H1 (cell line): Measurements from ENCODE around the gene RANBP6. TPM values are rescaled to one million over a fixed set of nuclear protein-coding genes. Genes with fewer than 3 reads are reported as not detected.

Source experiments
- CTCF ChIA-PET: fragments of 300-600 bp; sonication (Branson Sonifier 250); formaldehyde crosslinking; loops from one replicate; lab custom pipeline; 2021; ENCODE audit not compliant: partially characterized antibody; lab: Charles Lee
- POLR2A ChIA-PET: fragments of 300-600 bp; sonication (Branson Sonifier 250); formaldehyde crosslinking; loops from one replicate; lab custom pipeline; 2021; ENCODE audit warnings: inconsistent platforms; ENCODE audit not compliant: partially characterized antibody; lab: Charles Lee
- DNase-seq, 2 experiments: peaks; one replicate each; pipeline versions ENCODE4 v3.0.0 to v3.0.0-alpha.2; 2010 to 2022; ENCODE audit warnings: low spot score in 2 of 2, low read depth in 1 of 2, mixed read lengths in 1 of 2
- FAIRE-seq: peaks from 2 replicates; lab custom pipeline; 2011; peaks lifted over from hg19 to GRCh38; lab: Jason Lieb, UNC
- H2AFZ ChIP-seq: 2 replicates; pipeline ENCODE4 v1.8.1; 2012; ENCODE audit warnings: low read length, inconsistent platforms
- H2AK5ac ChIP-seq: 2 replicates; pipeline ENCODE4 v1.6.1; 2013; ENCODE audit warnings: low read depth, low read length
- H2BK120ac ChIP-seq: replicated peaks from 2 replicates; pipeline ENCODE3; 2013; ENCODE audit warnings: low read depth, low read length, inconsistent platforms
- H2BK12ac ChIP-seq: 2 replicates; pipeline ENCODE4 v1.6.1; 2013; ENCODE audit warnings: low read depth, low read length
- H2BK15ac ChIP-seq: 2 replicates; pipeline ENCODE4 v1.6.1; 2013; ENCODE audit warnings: low read length
- H2BK20ac ChIP-seq: 2 replicates; pipeline ENCODE4 v1.6.1; 2013; ENCODE audit warnings: low read length
- H2BK5ac ChIP-seq: 2 replicates; pipeline ENCODE4 v1.6.1; 2013; ENCODE audit warnings: low read depth, low read length
- H3K14ac ChIP-seq: 2 replicates; pipeline ENCODE4 v1.6.1; 2013; ENCODE audit warnings: inconsistent platforms; ENCODE audit not compliant: insufficient read length
- H3K18ac ChIP-seq: 2 replicates; pipeline ENCODE4 v1.6.1; 2013; ENCODE audit warnings: low read length; ENCODE audit errors: extremely low read depth
- H3K23ac ChIP-seq: 2 replicates; pipeline ENCODE4 v1.6.1; 2013; ENCODE audit warnings: inconsistent platforms; ENCODE audit not compliant: insufficient read length
- H3K23me2 ChIP-seq: 2 replicates; pipeline ENCODE4 v1.6.1; 2013; ENCODE audit warnings: low read depth, low read length
- H3K27ac ChIP-seq: 2 replicates; pipeline ENCODE4 v1.6.1; 2011; ENCODE audit warnings: low read depth, low read length, inconsistent platforms
- H3K27me3 ChIP-seq, 4 experiments: replicated peaks in 1 of 4; 1 replicate in 1 of 4; 2 replicates in 3 of 4; pipeline versions ENCODE4 v1.6.1 to v1.8.1; 2011 to 2013; ENCODE audit warnings: low read length in 3 of 4, mild to moderate bottlenecking in 3 of 4, inconsistent platforms in 2 of 4, mixed read lengths in 2 of 4, moderate library complexity in 1 of 4; ENCODE audit not compliant: control insufficient read depth in 3 of 4, insufficient read depth in 3 of 4; ENCODE audit errors: extremely low read depth in 1 of 4
- H3K36me3 ChIP-seq, 4 experiments: 2 replicates each; pipeline versions ENCODE4 v1.6.1 to v1.8.1; 2011 to 2013; ENCODE audit warnings: mild to moderate bottlenecking in 4 of 4, low read length in 3 of 4, moderate library complexity in 2 of 4, control low read depth in 1 of 4, inconsistent platforms in 1 of 4; ENCODE audit not compliant: insufficient read depth in 4 of 4, control insufficient read depth in 2 of 4
- H3K4ac ChIP-seq: replicated peaks from 2 replicates; pipeline ENCODE3; 2013; ENCODE audit warnings: low read length, low read depth, mixed read lengths, inconsistent platforms; ENCODE audit not compliant: insufficient read length
- H3K4me1 ChIP-seq, 4 experiments: replicated peaks in 1 of 4; 1 replicate in 1 of 4; 2 replicates in 3 of 4; pipeline versions ENCODE4 v1.6.1 to v1.8.1; 2011 to 2013; ENCODE audit warnings: low read length in 3 of 4, inconsistent platforms in 2 of 4, mixed read lengths in 1 of 4; ENCODE audit not compliant: insufficient read depth in 4 of 4, control insufficient read depth in 3 of 4
- H3K4me2 ChIP-seq, 2 experiments: 2 replicates each; pipeline versions ENCODE4 v1.6.1 to v1.8.1; 2011 to 2013; ENCODE audit warnings: low read depth in 2 of 2, low read length in 2 of 2, control low read depth in 1 of 2, inconsistent platforms in 1 of 2, mild to moderate bottlenecking in 1 of 2; ENCODE audit not compliant: insufficient read depth in 1 of 2
- H3K4me3 ChIP-seq, 4 experiments: fragments of 200-600, 300-600 bp in 1 of 4; sonication (generic), shearing (Covaris generic), sonication (Bioruptor Twin) in 1 of 4; 2 replicates each; pipeline versions ENCODE4 v1.5.1 to v1.8.1; 2011 to 2016; ENCODE audit warnings: low read length in 4 of 4, low read depth in 3 of 4, control low read depth in 2 of 4, inconsistent platforms in 2 of 4, mild to moderate bottlenecking in 2 of 4, mixed read lengths in 1 of 4, moderate library complexity in 1 of 4; ENCODE audit not compliant: insufficient read depth in 2 of 4; ENCODE audit errors: extremely low read depth in 1 of 4
- H3K56ac ChIP-seq: replicated peaks from 2 replicates; pipeline ENCODE3; 2013; ENCODE audit warnings: low read depth, mild to moderate bottlenecking, mixed read lengths, low read length, inconsistent platforms; ENCODE audit not compliant: insufficient read length
- H3K79me1 ChIP-seq: 2 replicates; pipeline ENCODE4 v1.6.1; 2013; ENCODE audit warnings: low read depth, low read length, control low read depth
- H3K79me2 ChIP-seq, 2 experiments: 2 replicates each; pipeline versions ENCODE4 v1.6.1 to v1.8.1; 2012 to 2013; ENCODE audit warnings: low read length in 2 of 2, mild to moderate bottlenecking in 2 of 2, inconsistent platforms in 1 of 2; ENCODE audit not compliant: insufficient read depth in 2 of 2, control insufficient read depth in 1 of 2
- H3K9ac ChIP-seq, 4 experiments: replicated peaks in 1 of 4; 1 replicate in 1 of 4; 2 replicates in 3 of 4; pipeline versions ENCODE4 v1.6.1 to v1.8.1; 2011 to 2013; ENCODE audit warnings: low read depth in 3 of 4, low read length in 3 of 4, control low read depth in 2 of 4, mild to moderate bottlenecking in 2 of 4, moderate library complexity in 2 of 4, inconsistent platforms in 1 of 4; ENCODE audit errors: extremely low read depth in 1 of 4
- H3K9me3 ChIP-seq, 2 experiments: 2 replicates each; pipeline versions ENCODE4 v1.6.1 to v1.8.1; 2012 to 2013; ENCODE audit warnings: mild to moderate bottlenecking in 2 of 2, moderate library complexity in 2 of 2, control low read depth in 1 of 2, inconsistent platforms in 1 of 2, low read depth in 1 of 2, low read length in 1 of 2, mixed read lengths in 1 of 2; ENCODE audit not compliant: insufficient read depth in 2 of 2
- H4K20me1 ChIP-seq, 2 experiments: replicated peaks in 1 of 2; 2 replicates each; pipeline versions ENCODE3 to v1.8.1; 2011 to 2013; ENCODE audit warnings: inconsistent platforms in 2 of 2, low read length in 2 of 2, mild to moderate bottlenecking in 1 of 2; ENCODE audit not compliant: insufficient read depth in 2 of 2, control insufficient read depth in 1 of 2
- H4K5ac ChIP-seq: 2 replicates; pipeline ENCODE4 v1.6.1; 2013; ENCODE audit warnings: low read length, low read depth, mixed read lengths, inconsistent platforms; ENCODE audit not compliant: insufficient read length
- H4K8ac ChIP-seq: 2 replicates; pipeline ENCODE4 v1.8.0; 2013; ENCODE audit warnings: mild to moderate bottlenecking, moderate library complexity, low read length, inconsistent platforms; ENCODE audit not compliant: insufficient read depth; ENCODE audit errors: extremely low read depth
- H4K91ac ChIP-seq: replicated peaks from 2 replicates; pipeline ENCODE3; 2013; ENCODE audit warnings: low read length, mixed read lengths, inconsistent platforms; ENCODE audit not compliant: insufficient read length
- BRCA1 ChIP-seq: IDR thresholded peaks from 2 replicates; pipeline ENCODE4 v1.6.1; 2012; ENCODE audit warnings: low read depth, low read length, improper control_type of control experiment
- HDAC2 ChIP-seq, 2 experiments: fragments of 300-600 bp in 1 of 2; sonication (generic) in 1 of 2; IDR thresholded peaks; 2 replicates each; pipeline ENCODE4 v1.6.1; 2011 to 2012; ENCODE audit warnings: low read depth in 2 of 2, low read length in 2 of 2, mild to moderate bottlenecking in 2 of 2, moderate library complexity in 2 of 2, borderline replicate concordance in 1 of 2, inconsistent platforms in 1 of 2
- HDAC6 ChIP-seq: IDR thresholded peaks from one replicate; pipeline ENCODE4 v1.7.1; 2012; ENCODE audit warnings: low read depth, mild to moderate bottlenecking, inconsistent platforms, low read length, moderate library complexity
- WGBS, 2 experiments: shearing (Covaris generic) in 1 of 2; methylation state at CpG; one replicate each; pipeline versions ENCODE4 v1.1.6 to v1.1.7; 2013 to 2015; ENCODE audit warnings: low lambda C conversion rate in 2 of 2, mixed read lengths in 2 of 2, inconsistent platforms in 1 of 2, low coverage in 1 of 2, missing lambda C conversion rate in 1 of 2; ENCODE audit not compliant: insufficient replicate concordance in 2 of 2, insufficient coverage in 1 of 2, insufficient read length in 1 of 2; ENCODE audit errors: extremely low coverage in 1 of 2, missing lambda C conversion rate in 1 of 2; 5-methylcytosine and 5-hydroxymethylcytosine counted together
- polyA plus RNA-seq, 7 experiments: library from polyadenylated mRNA; depleted of rRNA in 3 of 7; stranded (reverse) in 5 of 7; unstranded in 2 of 7; fragments of >200 nt in 5 of 7; fragments of 200-250 nt in 2 of 7; gene quantifications; 1 replicate in 5 of 7; 2 replicates in 1 of 7; 4 replicates in 1 of 7; pipeline versions ENCODE4 v1.2.1 to v1.2.3, GENCODE V29; 2011 to 2013; ENCODE audit warnings: missing spikeins in 2 of 7, mixed read lengths in 2 of 7
- total RNA-seq: library from RNA; stranded (reverse); fragmentation: NEBNext Ultra II Directional; extraction: Animal tissue kit (Norgen Biotek cat#: 25700); gene quantifications from 2 replicates; pipeline ENCODE4 v1.2.1, GENCODE V29; 2021

Gene RANBP6
- total and polyA plus RNA-seq, 2 of the 8 experiments (the other 6 are each of a cell fraction or from before 2014, with no cell fraction given), result 5.7 to 18.8 TPM

- no peak overlapping the region for H2BK12ac ChIP-seq
- H3K4ac ChIP-seq, result no peak overlapping the region
- no peak overlapping the region for H3K23ac ChIP-seq
- H2BK20ac ChIP-seq, result no peak overlapping the region
- H3K9me3 ChIP-seq, result no peaks in the 10 kb centered on the region
- FAIRE-seq, result no peak
- no peak overlapping the region for H2AK5ac ChIP-seq
- H3K79me2 ChIP-seq, result no peaks in the 10 kb centered on the region
- no peak overlapping the region for H3K14ac ChIP-seq
- H3K4me2 ChIP-seq, result no peak overlapping the region
- H3K4me1 ChIP-seq, result no peaks in the 10 kb centered on the region
- 97% methylated on average over 3 of the region's 3 CpGs; no CpG with 5 or more reads in 1 of the 2 experiments for WGBS, 2 experiments
- no peak overlapping the region for H3K18ac ChIP-seq
- H4K5ac ChIP-seq, result no peak overlapping the region
- H3K79me1 ChIP-seq, result no peaks in the 10 kb centered on the region
- no peak overlapping the region for H3K56ac ChIP-seq
- H2BK5ac ChIP-seq, result no peak overlapping the region
- no peak overlapping the region for H3K4me3 ChIP-seq
- H2BK15ac ChIP-seq, result no peak overlapping the region
- no peak overlapping the region for H2BK120ac ChIP-seq
- no peak for DNase-seq
- H2AFZ ChIP-seq, result no peak overlapping the region
- no peaks in the 10 kb centered on the region; the same call in 1 of the 2 replicates for H3K23me2 ChIP-seq
- H3K9ac ChIP-seq, result no peak overlapping the region
- H4K20me1 ChIP-seq, result no peaks in the 10 kb centered on the region
- POLR2A ChIA-PET, result no interaction called here
- no peaks in the 10 kb centered on the region for H3K36me3 ChIP-seq
- no peaks in the 10 kb centered on the region for H3K27me3 ChIP-seq
- no peak overlapping the region for H4K91ac ChIP-seq
- TF ChIP-seq HDAC6 (no peak), BRCA1 (no peak), HDAC2 (IDR thresholded peaks at IDR 0.05; ENCODE audit: borderline replicate concordance in 1 of 2, low read depth in 2 of 2, low read length in 2 of 2) (no peak)
- TF ChIP-seq, all 59 proteins: peak for 0
- Histone ChIP-seq H3K27ac (no peak overlapping the region), H4K8ac (no peak overlapping the region)
- CTCF ChIA-PET, result interaction anchor here (0.6 to 1.6 kb wide), 3 partner anchors 14 to 266 kb away, joined by 3 to 8 read pairs (median 3); no protein-coding TSS in a partner anchor
Measured at GRCh38 chr9:6040077-6040476, 24.7 kb upstream of the RANBP6 start.
